ENCODE measurements around the gene LSM7. TPM values are rescaled to one million over a fixed set of nuclear protein-coding genes. Genes with fewer than 3 reads are reported as not detected.

LSM7 gene
- total and polyA plus RNA-seq, 2 experiments from 2014 or later, result 299 to 409 TPM

- H3K4me1 ChIP-seq (ENCODE audit: insufficient read depth), result no peaks in the 10 kb centered on the region
- H3K4me2 ChIP-seq, result no peak overlapping the region
- DNase-seq (ENCODE audit: low spot score) (no peak), ATAC-seq (no peak)
- no peaks in the 10 kb centered on the region for H3K27me3 ChIP-seq (ENCODE audit: insufficient read depth)
- H2AFZ ChIP-seq, result no peak overlapping the region
- Mint-ChIP-seq H3K27me3 (ENCODE audit: insufficient read depth, low read depth, poor library complexity) (peaks cover 8% of the 10 kb centered on the region), H3K4me1 (peaks cover 3% of the 10 kb centered on the region; the same call in 2 of the 3 replicates), H3K27ac (no peak overlapping the region), H3K9me3 (no peaks in the 10 kb centered on the region), H3K36me3 (ENCODE audit: low read depth) (peaks cover 18% of the 10 kb centered on the region), H3K4me3 (no peak overlapping the region)
- no peak for TF ChIP-seq ZNF331 (CRISPR knock-in tag; IDR thresholded peaks at IDR 0.05; ENCODE audit: low read depth)
- no peak for TF ChIP-seq REST (IDR thresholded peaks at IDR 0.05; ENCODE audit: unreplicated experiment)
- no peak for TF ChIP-seq CREB1 (CRISPR knock-in tag; IDR thresholded peaks at IDR 0.05; ENCODE audit: low read depth)
- no peak overlapping the region for H3K27ac ChIP-seq (ENCODE audit: low read depth)
- no peaks in the 10 kb centered on the region for H3F3A ChIP-seq (replicated peaks; ENCODE audit: low read depth)
- peaks cover 3% of the 10 kb centered on the region; the same call in 1 of the 2 replicates for H3K79me2 ChIP-seq (replicated peaks; ENCODE audit: insufficient read depth)
- no peaks in the 10 kb centered on the region for H3K9me2 ChIP-seq (ENCODE audit: insufficient read depth)
- no peaks in the 10 kb centered on the region for H3K36me3 ChIP-seq (ENCODE audit: insufficient read depth)
- H4K20me1 ChIP-seq (replicated peaks; ENCODE audit: insufficient read depth), result no peaks in the 10 kb centered on the region; the same call in 1 of the 2 replicates
- no peak overlapping the region for H3K4me3 ChIP-seq
Measured at GRCh38 chr19:2320939-2321338, 7.4 kb downstream of the LSM7 start.

- H3F3A ChIP-seq (replicated peaks; ENCODE audit: low read depth), result no peaks in the 10 kb centered on the region
- TF ChIP-seq REST (IDR thresholded peaks at IDR 0.05; ENCODE audit: unreplicated experiment), result no peak
- no peak for TF ChIP-seq ETS1 (IDR thresholded peaks at IDR 0.05)
- no peak for TF ChIP-seq CTCF (conservative IDR thresholded peaks at IDR 0.05; ENCODE audit: low read depth in 2 of 2)
- no peak for TF ChIP-seq EZH2 (IDR thresholded peaks at IDR 0.05; ENCODE audit: low read depth, unreplicated experiment)
- no peak for TF ChIP-seq JUNB (IDR thresholded peaks at IDR 0.05; ENCODE audit: unreplicated experiment)
- TF ChIP-seq NANOG (IDR thresholded peaks at IDR 0.05; ENCODE audit: borderline replicate concordance), result no peak
- no peak for TF ChIP-seq ZNF331 (CRISPR knock-in tag; IDR thresholded peaks at IDR 0.05; ENCODE audit: low read depth)
- TF ChIP-seq ZNF114 (CRISPR knock-in tag; IDR thresholded peaks at IDR 0.05), result no peak
- TF ChIP-seq STAT1 (IDR thresholded peaks at IDR 0.05; ENCODE audit: unreplicated experiment), result no peak
Measured at GRCh38 chr19:2320049-2320448, 8.3 kb downstream of the LSM7 start.

More at GRCh38 chr19:2320049-2320448, 8.3 kb downstream of the LSM7 start:
- no peaks in the 10 kb centered on the region for H3K79me2 ChIP-seq (replicated peaks; ENCODE audit: insufficient read depth)
- no peak overlapping the region for H3K27ac ChIP-seq (ENCODE audit: low read depth)
- no peaks in the 10 kb centered on the region; the same call in 2 of the 3 replicates for H3K4me1 Mint-ChIP-seq
- H3K36me3 Mint-ChIP-seq (ENCODE audit: low read depth), result peaks cover 12% of the 10 kb centered on the region
- no peak for DNase-seq (ENCODE audit: low spot score)
- H2AFZ ChIP-seq, result no peak overlapping the region
- no peaks in the 10 kb centered on the region for H3K36me3 ChIP-seq (ENCODE audit: insufficient read depth)
- no peak overlapping the region for H3K27ac Mint-ChIP-seq
- peaks cover 4% of the 10 kb centered on the region; the same call in 1 of the 3 replicates for H3K9me3 Mint-ChIP-seq
- no peak for ATAC-seq
- H3K27me3 ChIP-seq (ENCODE audit: insufficient read depth), result no peaks in the 10 kb centered on the region
- no peak overlapping the region for H3K4me2 ChIP-seq
- H3K4me3 ChIP-seq, result no peak overlapping the region
- H3K4me1 ChIP-seq (ENCODE audit: insufficient read depth), result no peaks in the 10 kb centered on the region
- H3K27me3 Mint-ChIP-seq (ENCODE audit: insufficient read depth, low read depth, poor library complexity), result peaks cover 8% of the 10 kb centered on the region
- no peaks in the 10 kb centered on the region for H3K9me2 ChIP-seq (ENCODE audit: insufficient read depth)
- H4K20me1 ChIP-seq (replicated peaks; ENCODE audit: insufficient read depth), result no peaks in the 10 kb centered on the region; the same call in 1 of the 2 replicates
- H3K4me3 Mint-ChIP-seq, result no peak overlapping the region

All from GM23338 (cell line).